Muscle of back (tissue), 13 donors: ENCODE data around the gene PPP1R3C. TPM values are rescaled to one million over a fixed set of nuclear protein-coding genes. Genes with fewer than 3 reads are reported as not detected.

Experiments used
- DNase-seq, 3 donors: peaks; one replicate each; pipeline versions ENCODE4 v3.0.0 to v3.0.0-alpha.2; 2013
- long read RNA-seq, 9 donors: transcript quantifications; one replicate each; lab custom pipeline, GENCODE V29; 2026
- polyA plus RNA-seq, 10 donors: library from polyadenylated mRNA; unstranded; fragments of 120-200 nt; gene quantifications; one replicate each; pipeline ENCODE4 v1.2.1, GENCODE V29; 2013; ENCODE audit not compliant: insufficient read length in 10 of 10

PPP1R3C gene
- 100 to 1,000 TPM in 9 of 10 donors, 10 to 100 TPM in 1; 48.5 to 197 (median 146) TPM for polyA plus RNA-seq
- long read RNA-seq, donor 1, transcript PPP1R3C-201 (2 exons, 2,524 nt) = major isoform, 45 of 45 reads
- long read RNA-seq, donor 1, partial matches to known transcripts = 0 of 45 reads
- long read RNA-seq, donor 1, other reads (novel, unspliced or antisense) = 0 of 45 reads
- long read RNA-seq, donor 2, transcript PPP1R3C-201 (2 exons, 2,524 nt) = major isoform, 53 of 53 reads
- long read RNA-seq, donor 2, partial matches to known transcripts = 0 of 53 reads
- long read RNA-seq, donor 2, other reads (novel, unspliced or antisense) = 0 of 53 reads
- long read RNA-seq, donor 3 = 0 reads
- long read RNA-seq, donor 4, transcript PPP1R3C-201 (2 exons, 2,524 nt) = major isoform, 24 of 24 reads
- long read RNA-seq, donor 4, partial matches to known transcripts = 0 of 24 reads
- long read RNA-seq, donor 4, other reads (novel, unspliced or antisense) = 0 of 24 reads
- long read RNA-seq, donor 5, transcript PPP1R3C-201 (2 exons, 2,524 nt) = major isoform, 31 of 31 reads
- long read RNA-seq, donor 5, partial matches to known transcripts = 0 of 31 reads
- long read RNA-seq, donor 5, other reads (novel, unspliced or antisense) = 0 of 31 reads
- long read RNA-seq, donor 6, transcript PPP1R3C-201 (2 exons, 2,524 nt) = major isoform, 44 of 44 reads
- long read RNA-seq, donor 6, partial matches to known transcripts = 0 of 44 reads
- long read RNA-seq, donor 6, other reads (novel, unspliced or antisense) = 0 of 44 reads
- long read RNA-seq, donor 7, transcript PPP1R3C-201 (2 exons, 2,524 nt) = major isoform, 25 of 44 reads
- long read RNA-seq, donor 7, partial matches to known transcripts = 19 of 44 reads
- long read RNA-seq, donor 7, other reads (novel, unspliced or antisense) = 0 of 44 reads
- long read RNA-seq, donor 8, transcript PPP1R3C-201 (2 exons, 2,524 nt) = major isoform, 7 of 7 reads
- long read RNA-seq, donor 8, partial matches to known transcripts = 0 of 7 reads
- long read RNA-seq, donor 8, other reads (novel, unspliced or antisense) = 0 of 7 reads
- long read RNA-seq, donor 9, transcript PPP1R3C-201 (2 exons, 2,524 nt) = major isoform, 8 of 8 reads
- long read RNA-seq, donor 9, partial matches to known transcripts = 0 of 8 reads
- long read RNA-seq, donor 9, other reads (novel, unspliced or antisense) = 0 of 8 reads

DNA sequence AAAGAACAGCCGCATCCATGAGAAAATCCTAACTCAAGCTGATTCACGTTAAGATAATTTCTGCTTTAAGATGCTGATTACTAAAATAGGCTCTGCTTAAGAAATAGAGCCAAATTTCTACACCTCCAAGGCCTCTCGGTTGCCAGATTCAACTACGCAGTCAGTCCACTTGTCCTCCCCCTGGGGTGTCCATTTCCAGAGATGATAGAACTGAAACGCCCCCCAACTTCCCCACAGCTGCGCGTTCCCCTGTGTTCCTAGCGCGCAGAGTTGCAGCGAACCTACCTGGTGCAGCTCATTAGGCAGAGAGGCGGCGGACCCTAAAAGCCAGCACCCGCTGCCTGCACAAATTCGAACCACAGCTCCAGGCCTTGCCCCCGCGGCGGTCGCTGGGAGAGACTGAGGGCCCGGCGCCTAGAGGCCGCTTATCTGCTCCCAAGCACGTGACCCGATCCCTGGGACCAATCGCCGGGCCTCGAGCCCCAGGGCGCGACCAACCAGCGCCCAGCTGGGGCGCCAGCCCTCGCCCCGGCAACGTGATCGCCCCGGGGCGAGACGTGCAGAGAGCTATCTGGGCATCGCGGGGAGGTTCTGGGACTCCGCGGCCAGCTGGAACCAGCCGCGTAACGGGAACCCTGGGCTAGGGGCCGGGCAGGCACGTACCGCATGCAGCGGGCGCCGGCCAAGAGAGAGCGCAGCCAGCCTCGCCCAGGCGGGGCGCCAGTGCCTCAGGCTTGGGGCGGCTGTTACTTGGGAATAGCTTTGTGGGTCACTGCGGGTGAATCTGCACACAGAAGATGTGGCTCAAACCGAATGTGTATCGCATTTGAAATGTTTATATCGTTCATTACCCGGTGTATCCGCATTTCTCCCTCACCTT, at the start of gene PPP1R3C:
Gene PPP1R3C, minus strand, starts transcription at position 401 of the 880 bp plus-strand sequence. Its CDS starts 102 bp downstream, at position 299.
- peak; percentile 88 to 93 (median 91) for DNase-seq

DNA sequence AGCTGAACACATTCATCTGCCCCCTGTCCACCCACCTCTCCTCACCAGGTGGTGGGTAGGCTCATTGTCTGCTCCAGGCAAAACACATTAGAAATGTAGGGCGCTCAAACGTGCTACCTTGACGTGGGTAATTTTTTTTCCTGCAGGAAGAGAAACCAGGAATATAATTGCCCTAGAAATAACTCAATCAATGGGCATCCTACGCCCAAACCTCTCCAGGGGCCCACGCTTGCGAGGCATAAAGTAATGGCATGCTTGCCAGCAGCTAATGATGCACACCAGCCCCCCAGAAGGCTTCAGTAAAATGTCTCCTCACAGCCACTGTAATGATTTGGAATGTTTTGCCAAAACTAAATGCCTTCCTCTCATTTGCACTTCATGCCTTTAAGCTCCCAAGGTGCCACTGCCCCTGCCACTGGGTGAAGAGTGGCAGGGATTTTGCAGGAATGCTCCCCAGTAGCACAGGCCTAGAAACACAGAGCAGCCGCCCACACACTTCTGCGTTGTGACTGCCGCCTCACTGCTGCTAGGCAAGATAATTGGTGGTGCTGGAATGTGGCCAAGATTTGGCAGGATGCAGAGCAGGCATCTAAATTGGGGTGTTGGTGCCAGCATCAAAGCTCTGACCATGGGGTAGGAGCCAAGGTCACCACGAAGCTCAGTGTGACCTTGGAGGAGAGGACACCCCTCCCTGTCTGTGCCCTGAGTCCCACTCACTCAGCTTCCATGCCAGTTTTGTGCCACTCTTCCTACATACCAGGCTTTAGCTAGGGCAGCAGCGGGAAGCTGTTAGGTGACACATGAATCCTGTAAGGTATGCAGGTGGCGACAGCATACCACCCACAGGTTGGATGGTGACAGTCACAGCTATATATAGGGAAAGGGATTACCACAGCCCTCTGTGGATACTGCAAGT, 48.7 kb upstream of the PPP1R3C start:
- no peak for DNase-seq

DNA sequence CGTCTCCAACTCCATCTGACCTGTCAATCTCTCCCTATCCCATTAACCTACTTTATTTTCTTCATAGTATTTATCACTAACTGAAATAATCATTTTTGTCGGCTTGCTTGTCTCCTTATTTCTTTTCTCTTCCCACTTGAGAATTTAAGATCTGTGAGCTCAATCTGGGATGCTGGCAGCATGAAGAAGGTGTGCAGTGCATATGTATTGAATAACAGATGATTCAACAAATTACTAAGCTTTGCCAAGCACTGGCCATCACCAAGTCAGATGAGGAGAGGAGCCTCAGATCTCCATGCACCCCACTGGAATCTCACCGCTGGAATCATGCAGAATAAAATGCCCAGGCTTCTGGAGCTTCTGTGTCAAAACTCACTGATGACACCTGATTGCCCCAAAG, 47.6 kb upstream of the PPP1R3C start:
- DNase-seq = no peak

DNA sequence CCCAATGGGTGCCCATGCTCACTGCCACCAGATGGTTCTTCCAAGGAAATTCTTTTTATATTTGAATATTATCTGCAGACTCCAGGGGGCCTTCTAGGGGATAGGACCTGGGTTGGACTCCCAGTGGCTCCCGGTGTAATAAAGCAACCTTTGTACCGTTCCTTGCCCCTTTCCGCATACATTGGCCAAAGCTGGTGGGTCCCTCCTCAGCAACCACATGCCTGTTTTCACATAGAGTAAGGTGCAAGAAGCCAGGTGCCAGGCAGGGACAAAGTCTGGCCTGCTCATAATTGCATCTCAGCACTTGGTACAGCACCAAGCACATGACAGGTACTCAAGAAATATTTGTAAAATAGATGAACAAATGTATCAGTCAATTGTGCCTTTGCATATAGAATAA, 46.4 kb upstream of the PPP1R3C start:
- DNase-seq = no peak

DNA sequence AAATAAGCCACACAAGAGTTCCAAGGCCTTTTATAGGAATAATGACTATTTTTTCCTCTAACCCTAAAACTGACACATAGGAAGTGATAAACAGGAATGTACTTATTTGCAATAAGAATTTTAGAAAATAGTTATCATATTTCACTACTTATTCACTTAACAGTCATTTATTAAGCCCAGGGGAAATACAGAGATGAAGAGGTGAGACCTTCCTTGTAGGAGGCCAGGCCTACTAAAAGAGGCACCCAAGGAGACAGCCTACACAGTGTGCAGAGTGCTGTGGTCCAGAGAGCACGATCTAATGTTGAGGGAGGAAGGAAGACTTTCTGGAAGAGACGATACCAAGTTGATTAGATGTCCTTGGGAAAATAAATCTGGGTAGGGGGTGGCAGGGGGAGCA, 45.0 kb upstream of the PPP1R3C start:
- DNase-seq = no peak

DNA sequence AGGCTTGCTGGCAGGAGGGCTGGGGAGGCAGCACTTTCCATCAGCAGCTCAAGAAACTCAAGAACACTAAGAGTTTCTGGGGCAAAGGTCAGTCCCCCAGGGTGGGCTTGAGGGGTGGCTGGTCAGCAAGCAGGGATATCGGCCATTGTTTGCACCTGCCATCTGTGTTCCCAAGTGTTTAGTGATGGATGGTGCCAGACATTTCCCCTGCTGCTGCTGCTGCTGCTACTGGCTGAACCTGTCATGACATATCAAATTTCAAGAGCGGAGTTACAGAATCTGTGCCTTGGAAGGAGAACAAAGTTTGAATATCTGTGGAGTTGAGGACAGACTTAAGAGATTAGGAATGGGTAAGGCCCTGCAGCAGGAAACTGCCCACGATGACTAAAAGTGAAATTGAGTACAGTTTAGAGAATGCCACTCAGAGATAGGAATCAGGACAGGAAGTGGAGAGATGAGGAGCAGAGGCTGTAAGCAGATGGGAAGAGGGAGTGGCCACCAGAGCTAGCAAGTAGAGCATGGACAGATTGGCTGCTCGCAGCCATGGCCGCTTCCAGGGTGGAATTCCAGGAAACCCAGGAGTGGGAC, 39.2 kb upstream of the PPP1R3C start:
- DNase-seq = peak; percentile 16 to 41 (median 27)

DNA sequence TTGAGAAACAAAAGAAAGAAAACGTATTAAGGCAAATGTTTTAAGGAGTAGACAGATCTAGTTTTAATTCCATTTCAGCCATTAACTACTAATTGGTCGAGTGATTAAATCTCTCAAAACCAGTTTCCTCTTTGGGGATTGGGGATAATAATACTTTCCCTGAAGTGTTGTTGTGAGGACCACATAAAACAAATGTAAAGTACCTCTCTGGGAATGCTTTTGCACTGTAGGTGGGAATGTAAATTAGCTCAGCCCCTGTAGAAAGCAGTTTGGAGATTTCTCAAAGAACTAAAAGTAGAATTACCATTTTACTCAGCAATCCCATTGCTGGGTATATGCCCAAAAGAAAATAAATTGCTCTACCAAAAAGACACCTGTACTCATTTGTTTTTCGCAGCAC, 36.0 kb upstream of the PPP1R3C start:
- no peak for DNase-seq

DNA sequence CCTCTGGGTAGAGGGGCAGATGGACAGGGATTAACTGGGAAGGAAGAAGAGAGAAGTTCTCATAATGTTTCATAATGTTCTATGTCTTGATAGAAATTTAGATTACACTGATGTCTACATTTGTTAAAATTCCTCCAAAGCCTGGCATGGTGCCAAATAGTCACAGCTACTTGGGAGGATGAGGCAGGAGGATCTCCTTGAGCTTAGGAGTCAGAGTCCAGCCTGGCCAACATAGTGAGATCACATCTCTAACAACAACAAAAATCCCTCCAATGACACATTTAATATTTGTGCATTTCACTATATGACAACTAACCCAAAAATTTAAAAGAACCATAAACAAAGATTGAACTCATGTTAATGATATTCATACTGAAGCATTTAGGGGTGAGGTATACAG, 33.0 kb upstream of the PPP1R3C start:
- DNase-seq = no peak

DNA sequence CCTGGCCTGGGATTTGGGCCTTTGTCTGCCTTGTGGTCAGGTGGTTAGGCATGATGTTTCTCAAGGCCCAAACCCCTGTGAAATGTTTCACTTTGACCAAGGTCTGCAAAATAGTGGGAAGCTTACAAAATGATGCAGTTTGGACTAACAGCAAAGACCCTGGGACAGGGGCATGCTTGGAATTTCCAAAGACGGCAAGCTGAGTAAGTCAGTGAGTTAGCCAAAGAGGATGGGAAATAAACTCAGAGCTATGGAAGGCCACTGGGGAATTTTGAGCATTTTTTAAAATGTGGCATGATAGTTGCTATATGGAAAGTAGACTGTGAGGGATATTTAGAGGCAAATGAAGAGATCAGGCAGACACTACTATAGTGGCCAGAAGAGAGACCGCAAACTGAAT, 31.6 kb upstream of the PPP1R3C start:
- DNase-seq = no peak

DNA sequence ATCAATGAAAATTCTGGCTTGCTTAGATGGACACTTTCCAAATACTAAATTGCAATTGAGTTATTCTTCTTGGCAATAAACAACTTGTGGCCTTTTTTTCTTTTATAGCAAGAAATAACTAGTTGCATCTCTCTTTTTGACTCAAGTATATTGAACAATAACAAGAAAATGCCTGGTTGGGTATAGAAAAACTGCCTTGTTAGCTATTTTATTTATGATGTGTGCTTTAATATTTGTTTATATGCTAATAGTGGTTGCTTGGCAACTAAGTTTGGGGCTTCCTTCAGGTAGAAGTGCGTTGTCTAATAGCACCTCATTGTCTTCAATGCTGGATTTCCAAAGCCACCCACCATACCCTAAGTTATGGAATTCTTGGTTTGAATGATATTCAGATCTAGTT, 30.1 kb upstream of the PPP1R3C start:
- DNase-seq = no peak

DNA sequence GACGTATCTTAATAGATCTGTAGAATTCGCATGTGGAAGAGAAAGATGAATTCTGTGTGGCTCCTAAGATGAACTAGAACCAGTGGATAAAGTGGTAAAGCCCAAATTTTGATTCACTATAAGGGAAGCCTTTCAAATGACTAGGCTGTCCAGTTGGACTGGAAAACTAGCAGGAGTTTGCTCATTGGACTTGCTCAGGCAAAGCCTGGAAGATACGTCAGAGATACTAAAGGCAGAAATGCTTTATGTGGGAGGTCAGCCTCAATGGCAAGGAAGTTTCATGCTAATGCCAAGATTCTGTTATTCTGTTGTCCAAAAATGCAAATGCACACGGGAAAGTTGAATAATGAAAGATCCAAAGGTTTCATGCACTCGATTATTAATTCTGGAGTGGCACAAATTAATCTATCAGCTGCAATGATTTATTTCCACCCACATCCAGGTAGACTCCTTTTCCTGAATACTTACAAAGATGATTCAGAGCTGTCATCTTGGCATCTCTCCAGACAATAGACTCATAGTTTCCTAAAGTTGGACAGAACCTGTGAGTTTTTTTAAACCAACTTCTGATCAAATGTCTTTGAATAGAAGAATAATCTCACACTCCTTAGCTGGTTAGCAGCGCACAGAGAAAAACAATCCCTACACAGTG, 20.5 kb upstream of the PPP1R3C start:
- peak in 2 of 3 donors; percentile 43 to 55 for DNase-seq

DNA sequence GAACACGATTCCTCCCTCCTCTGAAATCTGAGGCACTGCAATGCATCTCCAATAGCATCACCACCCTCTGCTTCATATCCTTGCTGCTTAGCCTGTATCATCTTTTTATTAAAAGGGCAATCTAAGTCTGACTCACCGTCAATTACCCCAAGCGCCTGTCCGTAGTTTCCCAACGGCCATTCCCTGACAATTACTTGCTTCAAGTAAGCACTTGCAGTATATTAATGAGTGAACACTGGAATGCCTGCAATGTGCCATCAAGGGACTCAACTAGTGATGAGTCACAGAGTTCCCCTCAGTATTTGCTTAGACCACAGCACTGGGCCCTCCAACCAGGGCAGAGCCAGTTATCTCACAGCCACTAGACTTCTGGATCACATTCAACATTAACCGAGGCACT, 19.5 kb upstream of the PPP1R3C start:
- DNase-seq = peak in 1 of 3 donors; percentile 90

DNA sequence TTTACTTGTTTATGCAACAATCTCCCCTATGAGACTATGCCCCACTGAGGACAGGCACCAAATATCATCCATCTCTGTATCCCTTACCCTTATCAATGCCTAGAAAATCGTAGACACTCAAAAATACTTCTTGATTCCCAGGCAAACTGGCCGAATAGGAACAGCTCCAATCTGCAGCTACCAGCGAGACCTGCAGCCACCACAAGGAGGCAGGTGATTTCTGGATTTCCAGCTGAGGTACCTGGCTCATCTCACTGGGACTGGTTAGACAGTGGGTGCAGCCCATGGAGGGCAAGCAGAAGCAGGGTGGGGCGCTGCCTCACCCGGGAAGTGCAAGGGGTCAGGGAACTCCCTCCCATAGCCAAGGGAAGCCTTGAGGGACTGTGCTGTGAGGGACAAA, 10.8 kb upstream of the PPP1R3C start:
- DNase-seq = no peak

DNA sequence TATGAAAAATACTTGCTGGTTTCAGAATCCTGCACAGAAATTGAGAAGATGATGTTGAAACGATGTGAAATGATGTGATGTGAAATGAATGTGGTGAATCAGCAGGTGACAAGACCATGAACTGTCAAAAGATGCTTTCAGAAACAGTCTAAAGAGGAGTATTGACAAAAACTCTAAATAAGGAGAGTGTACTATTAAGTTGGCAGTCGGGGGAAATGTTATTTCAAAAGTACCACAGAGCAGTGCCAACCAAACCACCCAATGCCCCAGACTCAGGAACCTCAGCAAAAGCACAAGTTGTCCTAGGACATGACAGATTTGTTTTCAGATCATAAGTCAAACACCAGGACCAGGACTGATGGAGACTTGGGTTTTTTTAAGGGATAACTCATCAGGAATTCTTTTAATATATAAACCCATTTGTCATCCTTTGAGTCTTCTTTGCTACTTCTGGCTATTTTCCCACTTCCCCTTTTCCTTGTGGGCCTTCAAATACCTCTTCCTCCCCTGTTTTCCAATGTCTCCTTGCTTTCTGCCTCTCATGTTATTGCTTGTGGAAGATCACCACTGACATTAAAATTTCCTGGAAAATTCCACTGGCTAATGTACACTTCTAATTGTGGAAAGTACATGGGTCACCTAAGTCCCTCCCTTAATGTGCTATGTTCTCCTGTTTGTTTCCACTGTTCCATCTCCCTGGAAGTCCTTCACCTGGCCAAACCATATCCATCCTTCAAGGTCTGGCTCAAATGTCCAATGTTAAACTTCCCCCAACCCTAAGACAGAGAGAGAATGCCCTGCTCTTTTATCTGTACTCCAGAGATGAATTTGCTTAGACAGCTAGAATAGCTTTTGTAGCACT, 10.2 kb upstream of the PPP1R3C start:
- DNase-seq = no peak

DNA sequence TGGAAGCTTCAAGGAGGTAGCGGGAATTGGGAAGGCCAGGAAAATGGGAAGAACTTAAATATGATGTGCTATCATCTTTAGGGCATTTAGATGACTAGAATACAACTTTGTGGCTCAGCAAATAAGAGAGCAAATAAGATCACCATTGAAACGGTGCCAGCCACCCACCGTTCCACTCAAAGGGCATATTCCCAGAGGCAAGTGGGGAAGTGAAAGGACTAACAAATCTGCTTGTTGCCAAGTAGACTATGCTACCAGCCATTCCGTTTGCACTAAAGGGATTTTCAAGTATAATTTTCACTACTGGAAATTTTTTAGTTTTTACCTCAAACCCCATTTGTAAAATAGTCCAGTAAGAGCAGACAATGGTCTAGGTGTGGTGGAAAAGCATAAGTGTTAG, 4.0 kb upstream of the PPP1R3C start:
- DNase-seq = no peak

DNA sequence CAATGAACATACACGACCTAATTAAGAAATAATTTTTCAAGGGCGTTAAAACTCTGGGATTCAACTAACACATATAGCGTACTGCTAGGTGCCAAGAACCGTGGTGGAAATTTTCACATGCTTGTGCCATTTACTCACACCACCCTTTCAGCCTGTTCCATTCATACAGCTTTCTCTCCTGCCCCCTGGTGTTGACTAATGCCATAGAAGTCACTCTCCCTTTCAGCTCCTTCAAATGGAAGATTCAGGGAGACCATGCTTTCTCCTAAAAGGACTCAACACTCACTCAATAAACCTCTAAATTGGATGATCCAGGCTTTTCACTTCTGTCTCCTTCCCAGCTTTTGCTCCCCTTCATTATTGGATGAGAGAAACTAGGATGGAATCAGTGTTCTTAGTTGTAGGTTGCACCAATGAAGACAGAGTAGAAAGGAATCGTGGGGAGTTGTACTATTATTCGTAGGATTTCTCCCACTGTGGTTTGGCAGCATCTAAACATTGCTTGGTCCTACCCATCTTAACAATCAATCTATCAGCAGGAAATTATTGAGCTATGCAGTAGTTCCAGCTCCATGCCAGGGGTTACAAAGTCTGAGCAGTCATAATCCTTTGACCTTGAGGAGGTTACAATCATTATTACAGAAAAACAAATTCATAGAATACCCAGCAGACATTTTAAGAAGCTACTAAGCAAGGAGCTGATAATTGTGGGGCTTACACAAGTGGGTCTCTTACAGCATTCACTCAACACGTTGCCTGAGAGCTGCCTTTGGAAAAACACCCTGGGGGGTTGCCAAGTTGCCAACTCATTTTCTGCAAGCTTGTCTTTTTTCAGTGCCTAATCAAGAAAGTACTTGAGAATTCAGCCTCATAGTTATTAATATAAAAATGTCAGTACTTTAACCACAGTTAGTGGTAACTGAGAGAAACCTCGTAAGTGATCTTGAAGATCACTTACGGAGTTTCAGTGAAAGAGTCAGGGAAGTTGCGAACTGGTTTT, 2.8 kb upstream of the PPP1R3C start:
- DNase-seq = peak; percentile 78 to 85 (median 81)

DNA sequence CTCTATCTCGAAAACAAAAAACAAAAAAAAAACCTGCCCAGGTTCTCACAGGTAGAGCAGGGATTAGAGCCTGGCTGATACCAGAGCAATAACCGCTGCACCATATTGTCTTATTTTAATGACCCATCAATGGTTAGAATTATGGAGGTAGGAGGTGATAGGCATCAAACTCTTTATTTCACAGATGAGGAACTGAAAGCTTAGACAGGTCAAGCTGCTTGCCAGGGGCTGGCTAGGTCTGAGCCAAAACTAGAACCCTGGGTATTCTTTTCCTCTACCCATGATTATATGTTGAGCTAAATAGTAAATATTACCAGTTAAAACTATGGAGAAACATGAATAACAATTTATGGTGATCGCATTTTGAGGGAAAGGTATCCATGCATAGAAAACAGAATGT, 2.0 kb upstream of the PPP1R3C start:
- no peak for DNase-seq
